Glutamatergic neuron (in vitro differentiated cells): ENCODE data around the gene ZNF549. TPM values are rescaled to one million over a fixed set of nuclear protein-coding genes. Genes with fewer than 3 reads are reported as not detected.

ENCODE experiments used
- DNase-seq: peaks from one replicate; pipeline ENCODE4 v3.0.0; 2022
- H3K27ac Mint-ChIP-seq: one replicate; pipeline ENCODE4 v1.8.0; 2020; ENCODE audit warnings: mild to moderate bottlenecking, mixed read lengths, inconsistent platforms; ENCODE audit not compliant: unreplicated experiment
- H3K27me3 Mint-ChIP-seq: one replicate; pipeline ENCODE4 v1.8.0; 2020; ENCODE audit warnings: mild to moderate bottlenecking, moderate library complexity, mixed read lengths, inconsistent platforms; ENCODE audit not compliant: unreplicated experiment
- H3K36me3 Mint-ChIP-seq: one replicate; pipeline ENCODE4 v1.8.0; 2020; ENCODE audit warnings: mild to moderate bottlenecking, mixed read lengths, inconsistent platforms; ENCODE audit not compliant: unreplicated experiment
- H3K4me1 Mint-ChIP-seq: one replicate; pipeline ENCODE4 v1.8.0; 2020; ENCODE audit warnings: mild to moderate bottlenecking, low read depth, mixed read lengths, inconsistent platforms; ENCODE audit not compliant: unreplicated experiment
- H3K4me3 Mint-ChIP-seq: one replicate; pipeline ENCODE4 v1.8.0; 2020; ENCODE audit warnings: mild to moderate bottlenecking, mixed read lengths, inconsistent platforms; ENCODE audit not compliant: unreplicated experiment
- H3K9me3 Mint-ChIP-seq: one replicate; pipeline ENCODE4 v1.8.0; 2020; ENCODE audit warnings: mild to moderate bottlenecking, moderate library complexity, mixed read lengths, inconsistent platforms; ENCODE audit not compliant: unreplicated experiment
- CTCF ChIP-seq: fragments of 200-600 bp; sonication (generic); IDR thresholded peaks from one replicate; pipeline ENCODE4 v1.5.0; 2021; ENCODE audit not compliant: partially characterized antibody, unreplicated experiment
- total RNA-seq: library from RNA; stranded (reverse); fragmentation: NEBNext Ultra II Directional; extraction: Animal tissue kit (Norgen Biotek cat#: 25700); gene quantifications from one replicate; pipeline ENCODE4 v1.2.1, GENCODE V29; 2021; ENCODE audit not compliant: unreplicated experiment

ZNF549 gene
- total RNA-seq, 1 donor from 2014 or later = 10.8 TPM

- Mint-ChIP-seq H3K27me3 (peaks cover 12% of the 10 kb centered on the region), H3K4me1 (peaks cover 6% of the 10 kb centered on the region), H3K36me3 (peaks cover 81% of the 10 kb centered on the region), H3K9me3 (peaks cover 18% of the 10 kb centered on the region), H3K4me3 (no peak overlapping the region), H3K27ac (no peak overlapping the region)
- DNase-seq = no peak
- no peak for TF ChIP-seq CTCF
Measured at GRCh38 chr19:57587529-57587928, 60.4 kb downstream of the ZNF549 start.

DNA sequence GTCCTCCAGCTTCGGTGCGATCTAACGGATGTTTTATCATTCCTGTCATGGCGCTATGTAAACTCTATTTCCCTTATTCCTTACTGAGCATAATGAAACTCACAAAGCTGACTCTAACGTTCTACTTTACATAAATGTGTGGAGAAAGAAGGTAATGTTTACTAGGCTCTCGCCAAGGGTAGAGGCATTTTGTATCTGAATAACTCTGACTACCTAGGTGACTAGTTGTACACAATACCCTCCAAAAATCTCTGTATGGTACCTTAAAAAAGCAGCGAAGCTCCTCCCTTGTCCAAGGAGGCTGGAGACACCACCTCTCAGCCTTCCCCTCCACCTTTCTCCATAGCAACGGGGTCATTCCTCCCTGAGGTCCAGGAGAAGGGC is 72.2 kb downstream of the ZNF549 start:
- peaks cover 4% of the 10 kb centered on the region for H3K4me1 Mint-ChIP-seq
- TF ChIP-seq CTCF = no peak
- H3K4me3 Mint-ChIP-seq = peak overlapping the region; percentile 84
- H3K36me3 Mint-ChIP-seq = peaks cover 19% of the 10 kb centered on the region
- no peak for DNase-seq
- peak overlapping the region; percentile 31 for H3K27ac Mint-ChIP-seq
- peaks cover 10% of the 10 kb centered on the region for H3K9me3 Mint-ChIP-seq
- H3K27me3 Mint-ChIP-seq = peaks cover 7% of the 10 kb centered on the region

DNA sequence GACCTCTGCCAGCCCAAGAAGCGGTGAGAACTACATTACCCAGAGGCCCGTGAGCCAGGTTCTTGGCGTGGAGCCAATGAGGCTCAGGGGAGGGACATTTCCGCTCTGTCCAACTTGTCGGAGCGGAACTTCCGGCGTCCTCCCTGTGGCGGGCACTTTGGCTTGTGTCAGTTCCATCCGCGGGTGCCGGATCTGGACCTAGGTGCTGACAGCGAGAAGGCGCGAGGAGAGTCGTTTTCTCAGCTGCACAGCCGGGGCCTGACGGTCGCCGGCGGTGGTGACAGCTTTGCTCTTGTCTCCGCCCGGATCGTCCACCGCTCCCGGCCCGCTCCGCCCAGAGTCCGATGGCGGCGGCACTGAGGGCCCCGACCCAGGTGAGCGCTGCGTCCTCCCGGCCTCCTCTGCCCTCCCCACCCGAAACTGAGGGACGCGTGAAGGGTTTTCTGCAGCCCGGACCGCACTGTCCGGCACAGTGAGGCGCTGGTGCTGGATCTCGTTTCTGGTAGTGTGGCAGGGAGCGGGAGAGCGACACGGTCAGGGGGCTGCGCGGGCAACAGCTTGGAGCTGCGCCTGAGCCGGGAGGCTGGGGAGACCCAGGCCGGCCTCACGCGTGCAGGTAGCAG is 72.7 kb downstream of the ZNF549 start, which contains the start of gene ZNF530:
ZNF530 (plus strand) TSS at position 125 of the 623 bp plus-strand sequence. CDS start 4,461 bp downstream, outside the sequence.
- Mint-ChIP-seq H3K9me3 (peaks cover 10% of the 10 kb centered on the region), H3K27me3 (peaks cover 7% of the 10 kb centered on the region), H3K27ac (peak within 1 kb of the TSS; percentile 31), H3K36me3 (peaks cover 21% of the 10 kb centered on the region), H3K4me1 (peaks cover 4% of the 10 kb centered on the region), H3K4me3 (peak within 1 kb of the TSS; percentile 84)
- TF ChIP-seq CTCF = no peak
- peak; percentile 95 for DNase-seq

DNA sequence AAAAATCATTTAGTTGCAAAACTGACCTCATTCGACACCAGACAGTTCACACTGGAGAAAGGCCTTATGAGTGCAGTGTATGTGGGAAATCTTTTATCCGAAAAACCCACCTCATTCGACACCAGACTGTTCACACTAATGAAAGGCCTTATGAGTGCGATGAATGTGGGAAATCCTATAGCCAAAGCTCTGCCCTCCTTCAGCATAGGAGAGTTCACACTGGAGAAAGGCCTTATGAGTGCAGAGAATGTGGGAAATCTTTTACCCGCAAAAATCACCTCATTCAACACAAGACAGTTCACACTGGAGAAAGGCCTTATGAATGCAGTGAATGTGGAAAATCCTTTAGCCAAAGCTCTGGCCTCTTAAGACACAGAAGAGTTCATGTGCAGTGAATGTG is 79.8 kb downstream of the ZNF549 start:
- H3K27me3 Mint-ChIP-seq = peaks cover 3% of the 10 kb centered on the region
- no peak overlapping the region for H3K27ac Mint-ChIP-seq
- DNase-seq = no peak
- H3K36me3 Mint-ChIP-seq = peaks cover 19% of the 10 kb centered on the region
- peaks cover 1% of the 10 kb centered on the region for H3K9me3 Mint-ChIP-seq
- no peak for TF ChIP-seq CTCF
- no peak overlapping the region for H3K4me3 Mint-ChIP-seq
- peaks cover 6% of the 10 kb centered on the region for H3K4me1 Mint-ChIP-seq

Other genes starting within 250 kb of the ZNF549 start
- gene ZNF460, start 246.9 kb upstream of the ZNF549 start, total RNA-seq = 62.1 TPM
- 16.7 TPM for gene ZNF543, start 206.9 kb upstream of the ZNF549 start, total RNA-seq
- 15.8 TPM for gene ZNF304, start 176.1 kb upstream of the ZNF549 start, total RNA-seq
- 15.7 TPM for gene TRAPPC2B, start 163.8 kb upstream of the ZNF549 start, total RNA-seq
- 9.5 TPM for gene ZNF547, start 163.8 kb upstream of the ZNF549 start, total RNA-seq
- gene ZNF548, start 137.5 kb upstream of the ZNF549 start, total RNA-seq = 35.4 TPM
- 21.5 TPM for gene ZNF17, start 116.2 kb upstream of the ZNF549 start, total RNA-seq
- gene ZNF749, start 92.0 kb upstream of the ZNF549 start, total RNA-seq = 23.3 TPM
- gene VN1R1, start 70.2 kb upstream of the ZNF549 start, total RNA-seq = 2.5 TPM
- 33.2 TPM for gene ZNF772, start 49.8 kb upstream of the ZNF549 start, total RNA-seq
- 17.7 TPM for gene ZNF419, start 39.6 kb upstream of the ZNF549 start, total RNA-seq
- 13.9 TPM for gene ZNF773, start 27.4 kb upstream of the ZNF549 start, total RNA-seq
- gene ZNF550, start 32.5 kb downstream of the ZNF549 start, total RNA-seq = 12.9 TPM
- gene ZNF416, start 51.6 kb downstream of the ZNF549 start, total RNA-seq = 11.2 TPM
- 21.5 TPM for gene ZIK1, start 56.8 kb downstream of the ZNF549 start, total RNA-seq
- 4.6 TPM for gene ZNF530, start 72.5 kb downstream of the ZNF549 start, total RNA-seq
- gene ZNF134, start 86.9 kb downstream of the ZNF549 start, total RNA-seq = 41.2 TPM
- 29.5 TPM for gene ZNF211, start 105.8 kb downstream of the ZNF549 start, total RNA-seq
- gene ZSCAN4, start 141.6 kb downstream of the ZNF549 start, total RNA-seq = 0.69 TPM
- gene ZNF551, start 154.6 kb downstream of the ZNF549 start, total RNA-seq = 13.4 TPM
- 57.5 TPM for gene ZNF154, start 181.8 kb downstream of the ZNF549 start, total RNA-seq
- gene ZNF671, start 200.3 kb downstream of the ZNF549 start, total RNA-seq = 20.3 TPM
- 41.5 TPM for gene ZNF776, start 219.5 kb downstream of the ZNF549 start, total RNA-seq
- gene ZNF586, start 242.3 kb downstream of the ZNF549 start, total RNA-seq = 22.7 TPM